Ascending aorta (tissue), 2 donors: Measurements from ENCODE around the gene GPATCH8. TPM values are rescaled to one million over a fixed set of nuclear protein-coding genes. Genes with fewer than 3 reads are reported as not detected.

Source experiments
- DNase-seq, 2 donors: peaks; one replicate each; pipeline ENCODE4 v3.0.0-alpha.2; 2019; ENCODE audit warnings: low spot score in 2 of 2
- H3K27ac ChIP-seq, 2 donors: fragments of 200-600 bp; sonication (generic); one replicate each; pipeline ENCODE4 v1.5.1; 2016 to 2017; ENCODE audit warnings: mild to moderate bottlenecking in 1 of 2
- H3K27me3 ChIP-seq: fragments of 200-600 bp; sonication (generic); one replicate; pipeline ENCODE4 v1.5.1; 2017
- H3K36me3 ChIP-seq, 2 donors: fragments of 200-600 bp; sonication (generic); one replicate each; pipeline ENCODE4 v1.5.1; 2016
- H3K4me1 ChIP-seq, 2 donors: fragments of 200-600 bp; sonication (generic); one replicate each; pipeline ENCODE4 v1.5.1; 2016 to 2017; ENCODE audit warnings: mild to moderate bottlenecking in 1 of 2
- H3K4me3 ChIP-seq, 2 donors: fragments of 200-600 bp; sonication (generic); one replicate each; pipeline ENCODE4 v1.5.1; 2016 to 2017; ENCODE audit warnings: mild to moderate bottlenecking in 1 of 2
- H3K9me3 ChIP-seq, 2 donors: fragments of 200-600 bp; sonication (generic); one replicate each; pipeline ENCODE4 v1.5.1; 2016
- CTCF ChIP-seq, 3 experiments: fragments of 200-600 bp in 2 of 3; fragments of 450-650 bp in 1 of 3; sonication (generic) in 2 of 3; IDR thresholded peaks; one replicate each; pipeline ENCODE4 v1.5.1; 2016 to 2019; ENCODE audit warnings: antibody characterized with exemption in 3 of 3, mild to moderate bottlenecking in 1 of 3, moderate library complexity in 1 of 3
- intact Hi-C: fragments of 100-400 bp; cut with DNase I; formaldehyde crosslinking; loops from one replicate; pipeline ENCODE4 v1.15.1; 2023
- total RNA-seq: library from RNA; depleted of rRNA; stranded (reverse); fragments of >200 nt; gene quantifications from one replicate; pipeline ENCODE4 v1.1.0, GENCODE V29; 2016

GPATCH8 gene
- total RNA-seq, 1 donor from 2014 or later = 13.3 TPM

DNA sequence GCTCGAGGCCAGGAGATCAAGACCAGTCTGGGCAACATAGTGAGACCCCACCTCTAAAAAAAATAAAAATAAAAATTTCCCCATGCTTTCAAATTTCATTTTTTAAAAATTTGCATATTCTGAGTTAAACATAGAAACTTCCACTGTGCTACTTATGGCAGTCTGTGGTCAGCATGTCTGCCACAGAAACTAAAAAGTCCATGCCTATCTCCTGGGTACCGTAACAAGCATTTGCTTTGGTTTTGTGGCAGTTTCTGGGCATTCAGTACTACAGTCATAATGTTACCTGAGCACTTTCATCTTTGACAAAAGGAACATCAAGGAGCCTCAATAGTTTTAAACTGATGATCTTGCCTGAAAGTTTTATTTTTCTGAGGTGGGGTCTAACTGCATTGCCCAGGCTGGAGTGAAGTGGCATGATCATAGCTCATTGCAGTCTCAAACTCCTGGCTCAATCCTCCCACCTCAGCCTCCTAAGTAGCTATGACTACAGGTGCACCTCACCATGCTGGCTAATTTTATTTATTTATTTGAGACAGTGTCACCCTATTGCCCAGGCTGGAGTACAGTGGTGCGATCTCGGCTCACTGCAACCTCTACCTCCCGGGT, 100.5 kb downstream of the GPATCH8 start:
- TF ChIP-seq CTCF (IDR thresholded peaks at IDR 0.05) = no peak
- Histone ChIP-seq H3K9me3 (no peaks in the 10 kb centered on the region), H3K27ac (no peak overlapping the region), H3K36me3 (peaks cover 43 to 74% of the 10 kb centered on the region in 2 donors), H3K4me1 (no peaks in the 10 kb centered on the region), H3K4me3 (no peak overlapping the region), H3K27me3 (no peaks in the 10 kb centered on the region)
- DNase-seq = no peak
- intact Hi-C loops = no loop called here

GRCh38 chr17:44400226-44400847, 102.9 kb downstream of the GPATCH8 start:
- H3K4me1 ChIP-seq = no peaks in the 10 kb centered on the region
- intact Hi-C loops = no loop called here
- no peaks in the 10 kb centered on the region for H3K9me3 ChIP-seq
- no peak overlapping the region for H3K27ac ChIP-seq
- peak in 1 of 3 experiments; percentile 27 for TF ChIP-seq CTCF (IDR thresholded peaks at IDR 0.05)
- peaks cover 37 to 79% of the 10 kb centered on the region in 2 donors for H3K36me3 ChIP-seq
- no peak overlapping the region for H3K4me3 ChIP-seq
- DNase-seq = no peak
- H3K27me3 ChIP-seq = no peaks in the 10 kb centered on the region

DNA sequence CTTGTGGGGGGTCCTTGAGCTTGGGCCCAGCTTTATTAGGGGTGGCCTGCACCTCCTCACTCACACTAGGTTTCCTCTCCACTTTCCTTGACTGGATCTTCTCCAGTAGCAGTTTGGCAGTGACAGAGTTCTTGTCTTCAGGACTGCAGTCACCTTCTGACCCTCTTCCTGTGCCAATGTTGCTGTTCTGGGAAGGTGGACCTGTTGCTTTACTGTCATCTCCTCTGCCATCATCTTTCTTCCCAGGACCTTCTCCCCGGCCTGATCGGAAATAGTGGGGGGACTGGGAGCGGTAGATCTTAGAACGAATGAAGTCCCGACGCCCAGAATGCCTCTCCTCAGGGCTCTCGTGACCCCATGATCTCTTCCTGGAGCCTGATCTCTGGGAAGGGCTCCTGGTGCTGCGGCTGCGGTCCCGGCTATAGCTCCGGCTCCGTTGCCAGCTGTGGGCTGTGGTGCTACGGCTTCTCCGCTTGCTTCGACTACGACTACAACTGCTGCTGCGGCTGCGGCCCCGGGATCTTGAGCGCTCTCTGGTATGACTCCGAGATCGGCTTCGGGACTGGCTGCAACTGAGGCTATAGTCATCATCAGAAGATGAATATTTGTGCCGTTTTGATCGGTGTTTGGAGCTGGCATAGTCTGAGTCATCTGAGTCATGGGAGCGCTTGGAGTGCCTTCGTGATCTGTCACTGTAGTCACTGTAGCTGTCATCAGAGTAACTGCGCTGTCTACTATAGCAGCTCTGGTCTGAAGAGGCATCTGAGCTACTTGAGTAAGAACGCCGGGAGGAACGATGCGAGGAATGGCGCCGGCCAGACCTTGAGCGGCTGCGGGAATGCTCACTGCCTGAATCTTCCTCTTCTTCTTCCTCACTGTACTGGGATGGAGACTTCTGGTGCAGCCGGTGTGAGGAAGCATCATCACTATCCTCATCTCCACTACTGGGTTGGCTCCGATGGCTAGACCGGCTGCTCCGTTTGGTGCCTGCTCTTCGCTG, 104.2 kb downstream of the GPATCH8 start:
- Histone ChIP-seq H3K36me3 (peaks cover 34 to 69% of the 10 kb centered on the region in 2 donors), H3K27me3 (no peaks in the 10 kb centered on the region), H3K4me1 (no peaks in the 10 kb centered on the region), H3K9me3 (no peaks in the 10 kb centered on the region), H3K4me3 (no peak overlapping the region), H3K27ac (no peak overlapping the region)
- intact Hi-C loops = no loop called here
- no peak for TF ChIP-seq CTCF (IDR thresholded peaks at IDR 0.05)
- no peak for DNase-seq

- no peak for DNase-seq
- intact Hi-C loops = no loop called here
- Histone ChIP-seq H3K27ac (no peak overlapping the region), H3K4me3 (no peak overlapping the region), H3K36me3 (peaks cover 30 to 58% of the 10 kb centered on the region in 2 donors), H3K27me3 (no peaks in the 10 kb centered on the region), H3K4me1 (no peaks in the 10 kb centered on the region), H3K9me3 (no peaks in the 10 kb centered on the region)
- TF ChIP-seq CTCF (IDR thresholded peaks at IDR 0.05) = no peak
Measured at GRCh38 chr17:44397479-44398440, 105.4 kb downstream of the GPATCH8 start.

DNA sequence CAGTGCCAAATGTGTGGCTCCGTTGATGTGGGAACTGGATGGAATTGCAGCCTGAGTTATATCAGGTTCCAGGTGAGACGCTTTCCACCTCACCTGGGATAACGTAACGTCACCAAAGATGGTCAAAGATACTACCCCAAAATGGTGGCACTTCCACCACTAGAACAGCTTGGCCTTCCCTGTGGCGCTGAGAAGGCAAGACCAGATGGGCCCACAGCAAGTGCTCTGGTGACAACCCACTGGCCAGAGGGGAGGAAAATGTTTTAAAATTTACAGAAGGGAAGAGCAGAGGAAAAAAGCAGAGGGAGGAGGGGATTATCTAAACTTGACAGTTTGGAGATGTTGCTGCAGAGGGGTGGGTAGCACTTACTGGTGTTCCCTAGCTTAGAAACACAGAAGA, 106.3 kb downstream of the GPATCH8 start:
- H3K4me3 ChIP-seq = no peak overlapping the region

More for the DNA sequence above, 106.3 kb downstream of the GPATCH8 start:
- intact Hi-C loops = no loop called here
- TF ChIP-seq CTCF (IDR thresholded peaks at IDR 0.05) = no peak
- DNase-seq = no peak
- Histone ChIP-seq H3K27me3 (no peaks in the 10 kb centered on the region), H3K9me3 (no peaks in the 10 kb centered on the region), H3K4me1 (no peaks in the 10 kb centered on the region), H3K36me3 (peaks cover 30 to 56% of the 10 kb centered on the region in 2 donors), H3K27ac (no peak overlapping the region)
